Panc1 (cell line): Measurements from ENCODE around the gene GPR153. TPM values are rescaled to one million over a fixed set of nuclear protein-coding genes. Genes with fewer than 3 reads are reported as not detected.

Experiments
- ATAC-seq: fragments of 200-7000 bp; cut with Tn5 transposase; 2 replicates; pipeline ENCODE4 v1.9.1; 2020; ENCODE audit warnings: mild to moderate bottlenecking, moderate library complexity
- BruUV-seq: library from RNA; stranded (reverse); fragments of 400-500 nt; replicated peaks from 2 replicates; lab custom pipeline; 2021; lab: Mats Ljungman, UMichigan
- CTCF ChIA-PET: fragments of 300-600 bp; sonication (Branson Sonifier 250); formaldehyde crosslinking; loops from one replicate; lab custom pipeline; 2022; ENCODE audit warnings: antibody characterized with exemption; lab: Charles Lee
- POLR2A ChIA-PET: fragments of 300-600 bp; sonication (Branson Sonifier 250); formaldehyde crosslinking; loops from one replicate; lab custom pipeline; 2022; ENCODE audit warnings: antibody characterized with exemption; lab: Charles Lee
- DNase-seq: peaks from one replicate; pipeline ENCODE4 v3.0.0-alpha.2; 2010; ENCODE audit warnings: low read depth, low spot score
- H3K27ac ChIP-seq: 2 replicates; pipeline ENCODE4 v1.5.1; 2011; ENCODE audit warnings: mild to moderate bottlenecking, low read length, inconsistent platforms
- H3K27me3 ChIP-seq: fragments of 200-500 bp; sonication (Bioruptor generic); 2 replicates; pipeline ENCODE4 v1.6.0; 2014; ENCODE audit warnings: low read length, inconsistent platforms; ENCODE audit not compliant: control insufficient read depth, insufficient read depth
- H3K36me3 ChIP-seq: fragments of 200-500 bp; sonication (Bioruptor generic); 2 replicates; pipeline ENCODE4 v1.5.1; 2014; ENCODE audit warnings: inconsistent platforms, mild to moderate bottlenecking, low read length, moderate library complexity; ENCODE audit not compliant: control insufficient read depth, insufficient read depth
- H3K4me1 ChIP-seq: 2 replicates; pipeline ENCODE4 v1.5.1; 2011; ENCODE audit warnings: inconsistent platforms, mild to moderate bottlenecking, low read length, moderate library complexity; ENCODE audit not compliant: control insufficient read depth, insufficient read depth
- H3K4me3 ChIP-seq, 2 experiments: 2 replicates each; pipeline ENCODE4 v1.5.1; 2011 to 2012; ENCODE audit warnings: low read depth in 2 of 2, low read length in 2 of 2, mild to moderate bottlenecking in 2 of 2, inconsistent platforms in 1 of 2, moderate library complexity in 1 of 2
- H3K9me3 ChIP-seq: fragments of 200-500 bp; sonication (Bioruptor generic); 2 replicates; pipeline ENCODE4 v1.5.1; 2014; ENCODE audit warnings: low read depth, mild to moderate bottlenecking, inconsistent platforms, low read length, moderate library complexity; ENCODE audit not compliant: control insufficient read depth, insufficient read depth
- CTCF ChIP-seq: fragments of 450-650 bp; IDR thresholded peaks from 2 replicates; pipeline ENCODE4 v1.5.1; 2017; ENCODE audit warnings: mild to moderate bottlenecking
- POLR2AphosphoS5 ChIP-seq: IDR thresholded peaks from 2 replicates; pipeline ENCODE4 v1.6.1; 2012; ENCODE audit warnings: mild to moderate bottlenecking, low read depth, low read length, moderate library complexity
- SIN3A ChIP-seq: IDR thresholded peaks from 2 replicates; pipeline ENCODE4 v1.6.1; 2012; ENCODE audit warnings: low read depth, mild to moderate bottlenecking, low read length, moderate library complexity, borderline replicate concordance; ENCODE audit not compliant: insufficient read depth
- TCF7L2 ChIP-seq: IDR thresholded peaks from 2 replicates; pipeline ENCODE4 v1.6.1; 2011; ENCODE audit warnings: mild to moderate bottlenecking, low read depth, low read length, inconsistent platforms
- in situ Hi-C: cut with HindIII; loops from 2 replicates; pipeline ENCODE4 v1.10.0; 2016; ENCODE audit warnings: low sequenced_read_pairs, low pct_unique_long_range_greater_than_20kb
- intact Hi-C: fragments of 100-400 bp; cut with micrococcal nuclease; formaldehyde crosslinking; loops from one replicate; pipeline ENCODE4 v1.10.0; 2022; ENCODE audit not compliant: unreplicated experiment
- total RNA-seq: library from RNA; stranded (reverse); gene quantifications from one replicate; pipeline ENCODE4 v1.2.1, GENCODE V29; 2021; ENCODE audit not compliant: unreplicated experiment
- TF ChIP-seq, protein P1 (sequence below), 2 experiments: IDR thresholded peaks; 2 replicates each; pipeline ENCODE4 v1.6.1; 2011 to 2012; ENCODE audit warnings: low read depth in 2 of 2, control low read depth in 1 of 2, low read length in 1 of 2, mild to moderate bottlenecking in 1 of 2, moderate library complexity in 1 of 2; ENCODE audit not compliant: insufficient read depth in 1 of 2

GPR153 gene
- total RNA-seq, 1 experiment from 2014 or later = 5.5 TPM

GRCh38 chr1:6294080-6294889, 33.4 kb upstream of the GPR153 start:
- CTCF ChIA-PET = no interaction called here
- no peaks in the 10 kb centered on the region for H3K36me3 ChIP-seq
- H3K27me3 ChIP-seq = no peaks in the 10 kb centered on the region
- intact Hi-C loops (no loop called here), in situ Hi-C loops (no loop called here)
- BruUV-seq = no TSS peak
- DNase-seq (no peak), ATAC-seq (no peak)
- no peaks in the 10 kb centered on the region for H3K9me3 ChIP-seq
- H3K4me1 ChIP-seq = no peaks in the 10 kb centered on the region
- TF ChIP-seq TCF7L2 (no peak), CTCF (no peak), POLR2AphosphoS5 (no peak), SIN3A (no peak)
- TF ChIP-seq, protein P1, sequence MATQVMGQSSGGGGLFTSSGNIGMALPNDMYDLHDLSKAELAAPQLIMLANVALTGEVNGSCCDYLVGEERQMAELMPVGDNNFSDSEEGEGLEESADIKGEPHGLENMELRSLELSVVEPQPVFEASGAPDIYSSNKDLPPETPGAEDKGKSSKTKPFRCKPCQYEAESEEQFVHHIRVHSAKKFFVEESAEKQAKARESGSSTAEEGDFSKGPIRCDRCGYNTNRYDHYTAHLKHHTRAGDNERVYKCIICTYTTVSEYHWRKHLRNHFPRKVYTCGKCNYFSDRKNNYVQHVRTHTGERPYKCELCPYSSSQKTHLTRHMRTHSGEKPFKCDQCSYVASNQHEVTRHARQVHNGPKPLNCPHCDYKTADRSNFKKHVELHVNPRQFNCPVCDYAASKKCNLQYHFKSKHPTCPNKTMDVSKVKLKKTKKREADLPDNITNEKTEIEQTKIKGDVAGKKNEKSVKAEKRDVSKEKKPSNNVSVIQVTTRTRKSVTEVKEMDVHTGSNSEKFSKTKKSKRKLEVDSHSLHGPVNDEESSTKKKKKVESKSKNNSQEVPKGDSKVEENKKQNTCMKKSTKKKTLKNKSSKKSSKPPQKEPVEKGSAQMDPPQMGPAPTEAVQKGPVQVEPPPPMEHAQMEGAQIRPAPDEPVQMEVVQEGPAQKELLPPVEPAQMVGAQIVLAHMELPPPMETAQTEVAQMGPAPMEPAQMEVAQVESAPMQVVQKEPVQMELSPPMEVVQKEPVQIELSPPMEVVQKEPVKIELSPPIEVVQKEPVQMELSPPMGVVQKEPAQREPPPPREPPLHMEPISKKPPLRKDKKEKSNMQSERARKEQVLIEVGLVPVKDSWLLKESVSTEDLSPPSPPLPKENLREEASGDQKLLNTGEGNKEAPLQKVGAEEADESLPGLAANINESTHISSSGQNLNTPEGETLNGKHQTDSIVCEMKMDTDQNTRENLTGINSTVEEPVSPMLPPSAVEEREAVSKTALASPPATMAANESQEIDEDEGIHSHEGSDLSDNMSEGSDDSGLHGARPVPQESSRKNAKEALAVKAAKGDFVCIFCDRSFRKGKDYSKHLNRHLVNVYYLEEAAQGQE (IDR thresholded peaks at IDR 0.05; ENCODE audit: insufficient read depth in 1 of 2, low read depth in 2 of 2, low read length in 1 of 2) = no peak
- POLR2A ChIA-PET = no interaction called here
- no peak overlapping the region for H3K4me3 ChIP-seq
- no peak overlapping the region for H3K27ac ChIP-seq

GRCh38 chr1:6292102-6292501, 31.2 kb upstream of the GPR153 start:
- ATAC-seq (no peak), DNase-seq (no peak)
- Histone ChIP-seq H3K4me1 (no peaks in the 10 kb centered on the region), H3K9me3 (no peaks in the 10 kb centered on the region), H3K4me3 (no peak overlapping the region), H3K27ac (no peak overlapping the region), H3K36me3 (no peaks in the 10 kb centered on the region), H3K27me3 (no peaks in the 10 kb centered on the region)
- intact Hi-C loops (no loop called here), in situ Hi-C loops (no loop called here)
- TSS peak; percentile 39 for BruUV-seq
- POLR2A ChIA-PET = no interaction called here
- TF ChIP-seq, protein P1 (IDR thresholded peaks at IDR 0.05; ENCODE audit: insufficient read depth in 1 of 2, low read depth in 2 of 2, low read length in 1 of 2) = no peak
- TF ChIP-seq CTCF (no peak), TCF7L2 (no peak), SIN3A (no peak), POLR2AphosphoS5 (no peak)
- CTCF ChIA-PET = no interaction called here
